Mesothelial cell of epicardium (in vitro differentiated cells): ENCODE results near the gene CTNNAL1. TPM values are rescaled to one million over a fixed set of nuclear protein-coding genes. Genes with fewer than 3 reads are reported as not detected.

Source experiments
- DNase-seq, 2 experiments: peaks; one replicate each; pipeline ENCODE4 v3.0.0; 2021; ENCODE audit warnings: low spot score in 2 of 2; ENCODE audit not compliant: unreplicated experiment in 2 of 2
- H3K27ac Mint-ChIP-seq: 2 replicates; pipeline ENCODE4 v1.8.0; 2021; ENCODE audit warnings: mixed read lengths
- H3K27me3 Mint-ChIP-seq: 2 replicates; pipeline ENCODE4 v1.8.0; 2021; ENCODE audit warnings: low read depth, mixed read lengths
- H3K36me3 Mint-ChIP-seq: 2 replicates; pipeline ENCODE4 v1.8.0; 2021; ENCODE audit warnings: mixed read lengths
- H3K4me1 Mint-ChIP-seq: 2 replicates; pipeline ENCODE4 v1.8.0; 2021; ENCODE audit warnings: mixed read lengths
- H3K4me3 Mint-ChIP-seq: 2 replicates; pipeline ENCODE4 v1.8.0; 2021; ENCODE audit warnings: mild to moderate bottlenecking, moderate library complexity, mixed read lengths
- H3K9me3 Mint-ChIP-seq: 2 replicates; pipeline ENCODE4 v1.8.0; 2021; ENCODE audit warnings: mixed read lengths
- CTCF ChIP-seq: fragments of 200-600 bp; sonication (generic); IDR thresholded peaks from one replicate; pipeline ENCODE4 v1.5.0; 2021; ENCODE audit warnings: antibody characterized with exemption; ENCODE audit not compliant: unreplicated experiment
- total RNA-seq: library from RNA; stranded (reverse); gene quantifications from 3 replicates; pipeline ENCODE4 v1.2.1, GENCODE V29; 2021

Gene CTNNAL1
- total RNA-seq, 1 donor from 2014 or later: 26.7 TPM

- Mint-ChIP-seq H3K4me1 (no peaks in the 10 kb centered on the region), H3K27me3 (no peaks in the 10 kb centered on the region), H3K27ac (no peak overlapping the region), H3K36me3 (peaks cover 58% of the 10 kb centered on the region), H3K4me3 (no peak overlapping the region), H3K9me3 (no peaks in the 10 kb centered on the region)
- no peak for TF ChIP-seq CTCF
- no peak for DNase-seq
Measured at GRCh38 chr9:109050444-109050843, 37.1 kb upstream of the CTNNAL1 start.

DNA sequence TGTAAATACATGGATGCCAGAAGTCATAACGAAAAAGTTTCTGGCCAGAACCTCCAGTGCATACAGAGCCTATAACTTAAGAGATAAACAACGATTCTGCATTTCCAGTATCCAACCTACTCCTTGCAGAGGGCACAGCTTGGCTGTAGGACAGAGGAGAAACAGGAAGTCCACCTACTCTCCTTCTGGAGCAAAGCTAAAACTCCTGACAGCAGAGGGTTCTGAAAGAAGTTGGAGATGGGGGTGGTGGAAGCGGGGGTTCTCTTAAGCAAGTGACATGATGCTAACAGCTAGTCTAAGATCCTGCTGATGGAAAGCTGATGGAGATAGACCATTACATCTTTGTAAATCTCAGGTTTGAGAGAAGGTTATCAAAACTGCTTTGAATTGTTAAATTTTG is 35.5 kb upstream of the CTNNAL1 start:
- H3K4me1 Mint-ChIP-seq: peaks cover 3% of the 10 kb centered on the region
- H3K36me3 Mint-ChIP-seq: peaks cover 51% of the 10 kb centered on the region
- H3K27ac Mint-ChIP-seq: no peak overlapping the region
- H3K27me3 Mint-ChIP-seq: no peaks in the 10 kb centered on the region
- no peak overlapping the region for H3K4me3 Mint-ChIP-seq
- no peak for TF ChIP-seq CTCF
- no peak for DNase-seq
- no peaks in the 10 kb centered on the region for H3K9me3 Mint-ChIP-seq

- Mint-ChIP-seq H3K4me3 (no peak overlapping the region), H3K27ac (no peak overlapping the region), H3K36me3 (peaks cover 52% of the 10 kb centered on the region), H3K4me1 (peaks cover 5% of the 10 kb centered on the region), H3K9me3 (peaks cover 3% of the 10 kb centered on the region), H3K27me3 (no peaks in the 10 kb centered on the region)
- TF ChIP-seq CTCF: no peak
- no peak for DNase-seq
Measured at GRCh38 chr9:109047259-109047658, 34.0 kb upstream of the CTNNAL1 start.

- Mint-ChIP-seq H3K27ac (no peak overlapping the region), H3K4me1 (peaks cover 5% of the 10 kb centered on the region), H3K36me3 (peaks cover 50% of the 10 kb centered on the region), H3K27me3 (no peaks in the 10 kb centered on the region), H3K9me3 (peaks cover 4% of the 10 kb centered on the region), H3K4me3 (no peak overlapping the region)
- TF ChIP-seq CTCF: no peak
- DNase-seq: no peak
Measured at GRCh38 chr9:109046346-109046745, 33.0 kb upstream of the CTNNAL1 start.

- no peaks in the 10 kb centered on the region for H3K27me3 Mint-ChIP-seq
- H3K27ac Mint-ChIP-seq: no peak overlapping the region
- DNase-seq: no peak
- peaks cover 5% of the 10 kb centered on the region for H3K4me1 Mint-ChIP-seq
- H3K4me3 Mint-ChIP-seq: no peak overlapping the region
- peaks cover 58% of the 10 kb centered on the region for H3K36me3 Mint-ChIP-seq
- TF ChIP-seq CTCF: no peak
- peaks cover 7% of the 10 kb centered on the region for H3K9me3 Mint-ChIP-seq
Measured at GRCh38 chr9:109043578-109043977, 30.3 kb upstream of the CTNNAL1 start.

DNA sequence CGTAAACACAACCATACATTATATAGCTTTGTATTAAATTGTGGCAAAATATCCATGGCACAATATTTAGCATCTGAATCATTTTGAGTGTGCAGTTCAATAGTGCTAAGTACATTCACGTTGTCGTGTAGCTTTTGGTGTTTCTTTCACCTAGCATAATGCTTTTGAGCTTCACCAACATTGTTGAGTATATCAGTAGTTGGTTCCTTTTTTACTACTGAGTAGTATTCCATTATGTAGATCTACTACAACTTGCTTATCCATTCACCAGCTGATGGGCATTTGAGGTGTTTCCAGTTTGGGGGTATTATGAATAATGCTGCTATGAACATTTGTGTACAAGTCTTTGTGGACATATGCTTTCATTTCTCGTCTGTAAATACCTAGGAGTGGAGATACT is 27.3 kb upstream of the CTNNAL1 start:
- DNase-seq: no peak
- Mint-ChIP-seq H3K9me3 (peaks cover 7% of the 10 kb centered on the region), H3K27ac (no peak overlapping the region), H3K4me1 (peaks cover 17% of the 10 kb centered on the region), H3K36me3 (peaks cover 52% of the 10 kb centered on the region), H3K4me3 (no peak overlapping the region), H3K27me3 (no peaks in the 10 kb centered on the region)
- TF ChIP-seq CTCF: no peak
